T-helper 1 cell treated with Interleukin-12 subunit alpha and Interleukin-12 subunit beta and Interleukin-4 antibody, amounts not matched to agents 30 μg/mL and 1 μg/mL, for 36 hours (primary cell): Measurements from ENCODE around the gene WDR18.
"Not testable (repeated sequence)": the region's sequence is repeated elsewhere in the genome, so short reads cannot be mapped to it uniquely, and the experiment has no call there.

Experiments
- H3K27ac Mint-ChIP-seq: one replicate; pipeline ENCODE4 v1.8.0; 2021; ENCODE audit warnings: mild to moderate bottlenecking, mixed read lengths
- H3K27me3 Mint-ChIP-seq: one replicate; pipeline ENCODE4 v1.8.0; 2021; ENCODE audit warnings: low read depth, mixed read lengths
- H3K36me3 Mint-ChIP-seq: one replicate; pipeline ENCODE4 v1.8.0; 2021; ENCODE audit warnings: low read depth, mixed read lengths
- H3K4me1 Mint-ChIP-seq: one replicate; pipeline ENCODE4 v1.8.0; 2021; ENCODE audit warnings: low read depth, mixed read lengths
- H3K4me3 Mint-ChIP-seq: one replicate; pipeline ENCODE4 v1.8.0; 2021; ENCODE audit warnings: mild to moderate bottlenecking, moderate library complexity, mixed read lengths
- H3K9me3 Mint-ChIP-seq: one replicate; pipeline ENCODE4 v1.8.0; 2021; ENCODE audit warnings: mixed read lengths

WDR18 gene

DNA sequence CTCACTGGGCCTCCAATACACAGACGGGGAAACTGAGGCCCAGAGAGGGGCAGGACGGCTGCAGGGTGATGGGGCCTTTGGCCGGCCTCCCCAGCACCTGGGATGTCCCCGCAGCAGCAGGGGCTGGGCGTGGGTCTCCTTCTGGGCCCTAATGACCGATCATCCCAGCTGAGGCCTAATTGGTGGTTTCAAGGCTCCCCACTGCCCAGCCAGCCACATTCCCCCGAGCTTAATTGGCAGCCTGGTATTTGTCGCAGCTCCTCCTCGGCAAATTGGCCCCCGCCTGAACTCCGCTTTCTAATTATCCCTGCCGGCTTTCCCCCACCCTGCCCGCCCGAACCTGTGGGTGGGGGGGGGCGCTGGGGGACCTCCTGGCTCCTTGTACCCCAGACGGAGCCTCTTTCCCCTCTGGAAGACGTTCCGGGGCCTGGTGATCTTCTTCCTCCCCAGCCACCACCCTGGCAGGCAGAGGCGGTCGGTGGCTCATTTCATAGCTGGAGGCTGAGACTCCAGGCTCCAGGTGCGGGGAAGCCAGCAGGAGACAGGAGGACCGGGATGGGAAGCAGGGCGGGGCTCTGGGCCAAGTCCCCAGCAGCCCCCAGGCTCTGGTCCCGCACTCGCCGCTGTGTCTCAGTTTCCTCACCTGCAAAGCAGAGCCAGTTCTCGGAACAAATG, 27.2 kb upstream of the WDR18 start:
- Mint-ChIP-seq H3K4me1 (peaks cover 4% of the 10 kb centered on the region), H3K27me3 (no peaks in the 10 kb centered on the region), H3K9me3 (no peaks in the 10 kb centered on the region), H3K27ac (no peak overlapping the region), H3K36me3 (no peaks in the 10 kb centered on the region), H3K4me3 (no peak overlapping the region)

DNA sequence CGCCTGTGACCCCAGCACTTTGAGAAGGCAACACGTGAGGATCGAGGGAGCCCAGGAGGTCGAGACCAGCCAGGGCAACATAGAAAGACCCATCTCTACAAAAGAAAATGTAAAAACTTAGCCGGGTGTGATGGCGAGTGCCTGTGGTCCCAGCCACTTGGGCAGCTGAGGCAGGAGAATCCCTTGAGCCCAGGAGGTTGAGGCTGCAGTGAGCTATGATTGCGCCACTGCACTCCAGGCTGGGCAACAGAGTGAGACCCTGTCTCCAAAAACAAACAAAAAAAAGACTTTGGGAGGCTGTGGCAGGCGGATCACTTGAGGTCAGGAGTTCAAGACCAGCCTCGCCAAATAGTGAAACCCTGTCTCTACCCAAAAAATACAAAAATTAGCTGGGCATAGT, 26.6 kb upstream of the WDR18 start:
- H3K4me1 Mint-ChIP-seq, H3K27me3 Mint-ChIP-seq, H3K27ac Mint-ChIP-seq, H3K36me3 Mint-ChIP-seq, H3K4me3 Mint-ChIP-seq, H3K9me3 Mint-ChIP-seq: not testable (repeated sequence)

DNA sequence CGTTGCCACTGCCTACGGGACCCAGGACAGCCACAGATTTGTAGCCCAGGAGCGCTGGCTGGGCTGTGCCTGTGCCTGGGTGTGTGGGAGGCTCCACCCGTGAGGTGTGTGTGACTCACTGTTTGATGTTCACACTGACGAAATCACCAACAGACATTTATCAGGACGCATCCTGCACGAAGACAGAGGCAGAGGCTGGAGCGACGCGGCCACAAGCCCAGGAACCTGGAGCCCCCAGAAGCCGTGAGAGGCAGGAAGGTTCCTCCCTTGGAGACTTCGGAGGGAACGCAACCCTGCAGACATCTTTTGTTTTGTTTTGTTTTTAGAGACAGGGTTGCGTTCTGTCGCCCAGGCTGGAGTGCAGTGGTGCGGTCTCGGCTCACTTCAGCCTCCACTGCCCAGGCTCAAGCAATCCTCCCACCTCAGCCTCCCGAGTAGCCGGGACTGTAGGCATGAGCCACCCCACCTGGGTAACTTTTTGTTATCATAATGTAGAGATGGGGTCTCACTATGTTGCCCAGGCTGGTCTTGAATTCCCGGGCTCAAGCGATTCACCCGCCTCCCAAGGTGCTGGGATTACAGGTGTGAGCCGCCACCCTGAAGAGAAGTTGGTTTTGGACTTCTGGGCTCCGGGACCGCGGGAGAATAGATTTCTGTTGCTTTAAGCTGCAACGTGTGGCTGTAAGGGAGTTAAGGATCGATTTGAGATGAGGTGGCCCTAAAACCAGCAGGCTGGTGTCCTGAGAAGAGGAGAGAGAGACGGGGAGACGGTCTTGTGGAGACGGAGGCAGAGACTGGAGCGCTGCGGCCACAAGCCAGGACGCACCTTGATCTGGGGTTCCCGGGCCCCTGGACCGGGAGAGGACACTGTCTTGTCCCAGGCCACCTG, 24.9 kb upstream of the WDR18 start:
- no peak overlapping the region for H3K4me3 Mint-ChIP-seq
- H3K27me3 Mint-ChIP-seq = no peaks in the 10 kb centered on the region
- H3K27ac Mint-ChIP-seq = peak overlapping the region; percentile 36
- peaks cover 5% of the 10 kb centered on the region for H3K36me3 Mint-ChIP-seq
- H3K4me1 Mint-ChIP-seq = peaks cover 7% of the 10 kb centered on the region
- no peaks in the 10 kb centered on the region for H3K9me3 Mint-ChIP-seq

DNA sequence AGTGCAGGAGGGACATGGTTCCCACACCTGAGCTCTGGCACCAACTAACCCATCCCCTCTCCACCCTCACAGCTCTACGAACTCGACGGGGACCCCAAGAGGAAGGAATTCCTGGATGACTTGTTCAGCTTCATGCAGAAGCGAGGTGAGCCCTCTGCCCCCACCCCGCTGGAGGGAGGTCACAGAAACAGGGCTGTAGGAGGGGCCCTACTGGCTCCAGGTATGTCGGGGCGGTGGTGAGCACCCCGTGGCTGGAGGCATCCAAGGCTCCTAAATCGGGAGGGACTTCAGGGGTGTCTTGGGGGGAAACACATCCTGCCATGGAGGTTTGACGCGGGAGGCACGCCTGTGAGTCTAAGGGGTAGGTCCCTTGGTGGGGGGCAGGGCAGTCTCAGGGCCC, 24.1 kb upstream of the WDR18 start:
- Mint-ChIP-seq H3K27ac (no peak overlapping the region), H3K4me3 (no peak overlapping the region), H3K27me3 (no peaks in the 10 kb centered on the region), H3K9me3 (peaks cover 1% of the 10 kb centered on the region), H3K36me3 (peaks cover 11% of the 10 kb centered on the region), H3K4me1 (peaks cover 7% of the 10 kb centered on the region)

DNA sequence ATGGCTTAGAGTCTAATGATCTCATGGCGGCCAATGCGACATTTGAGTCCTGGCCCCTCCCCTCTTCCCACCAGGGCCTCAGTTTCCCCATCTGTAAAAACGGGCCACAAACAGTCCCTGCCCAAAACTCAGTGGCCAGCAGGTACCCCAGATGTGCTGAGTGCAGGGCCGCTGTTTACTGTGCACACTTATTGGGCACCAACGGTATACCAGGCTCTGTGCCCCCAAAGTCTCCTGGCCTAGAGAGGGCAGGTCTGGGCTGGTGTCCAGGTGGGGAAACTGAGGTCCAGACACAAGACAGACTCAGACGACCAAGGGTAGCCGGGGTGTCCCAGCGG, 23.6 kb upstream of the WDR18 start:
- Mint-ChIP-seq H3K36me3 (peaks cover 16% of the 10 kb centered on the region), H3K27me3 (no peaks in the 10 kb centered on the region), H3K27ac (no peak overlapping the region), H3K9me3 (peaks cover 4% of the 10 kb centered on the region), H3K4me3 (no peak overlapping the region), H3K4me1 (peaks cover 9% of the 10 kb centered on the region)

DNA sequence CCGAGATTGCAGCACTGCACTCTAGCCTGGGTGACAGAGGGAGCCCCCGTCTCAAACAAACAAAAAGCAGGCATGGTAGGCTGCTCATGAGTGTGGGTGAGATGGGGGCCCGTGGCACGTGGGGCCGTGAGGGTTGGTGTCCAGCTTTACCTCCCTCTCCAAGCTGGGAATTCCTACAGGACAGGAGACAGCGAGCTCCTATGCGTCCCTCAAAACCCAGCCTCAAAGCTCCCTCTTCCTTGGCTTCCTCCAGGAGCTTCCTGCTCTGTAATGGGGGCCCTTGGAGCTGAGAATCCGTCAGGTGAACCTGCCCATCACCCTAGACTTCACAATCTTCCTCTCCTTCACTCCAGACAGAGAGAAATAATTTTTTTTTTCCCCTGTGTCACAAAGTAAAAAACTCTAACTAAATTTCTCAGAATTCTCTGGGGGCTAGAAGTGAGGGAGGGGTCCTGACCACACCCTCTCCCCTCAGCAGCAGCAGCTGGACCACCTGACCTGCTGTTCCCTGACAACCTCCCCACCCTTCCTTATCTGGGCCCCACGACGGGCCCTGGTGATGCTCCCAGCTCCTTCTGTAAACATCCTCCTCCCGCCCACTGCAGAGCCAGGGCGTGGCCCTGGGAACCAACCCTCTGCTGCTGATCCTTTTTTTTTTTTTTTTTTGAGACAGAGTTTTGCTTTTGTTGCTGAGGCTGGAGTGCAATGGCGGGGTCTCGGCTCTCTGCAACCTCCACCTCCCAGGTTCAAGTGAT, 22.1 kb upstream of the WDR18 start:
- peaks cover 9% of the 10 kb centered on the region for H3K4me1 Mint-ChIP-seq
- no peaks in the 10 kb centered on the region for H3K27me3 Mint-ChIP-seq
- H3K27ac Mint-ChIP-seq = peak overlapping the region; percentile 55
- no peak overlapping the region for H3K4me3 Mint-ChIP-seq
- peaks cover 4% of the 10 kb centered on the region for H3K9me3 Mint-ChIP-seq
- peaks cover 18% of the 10 kb centered on the region for H3K36me3 Mint-ChIP-seq

DNA sequence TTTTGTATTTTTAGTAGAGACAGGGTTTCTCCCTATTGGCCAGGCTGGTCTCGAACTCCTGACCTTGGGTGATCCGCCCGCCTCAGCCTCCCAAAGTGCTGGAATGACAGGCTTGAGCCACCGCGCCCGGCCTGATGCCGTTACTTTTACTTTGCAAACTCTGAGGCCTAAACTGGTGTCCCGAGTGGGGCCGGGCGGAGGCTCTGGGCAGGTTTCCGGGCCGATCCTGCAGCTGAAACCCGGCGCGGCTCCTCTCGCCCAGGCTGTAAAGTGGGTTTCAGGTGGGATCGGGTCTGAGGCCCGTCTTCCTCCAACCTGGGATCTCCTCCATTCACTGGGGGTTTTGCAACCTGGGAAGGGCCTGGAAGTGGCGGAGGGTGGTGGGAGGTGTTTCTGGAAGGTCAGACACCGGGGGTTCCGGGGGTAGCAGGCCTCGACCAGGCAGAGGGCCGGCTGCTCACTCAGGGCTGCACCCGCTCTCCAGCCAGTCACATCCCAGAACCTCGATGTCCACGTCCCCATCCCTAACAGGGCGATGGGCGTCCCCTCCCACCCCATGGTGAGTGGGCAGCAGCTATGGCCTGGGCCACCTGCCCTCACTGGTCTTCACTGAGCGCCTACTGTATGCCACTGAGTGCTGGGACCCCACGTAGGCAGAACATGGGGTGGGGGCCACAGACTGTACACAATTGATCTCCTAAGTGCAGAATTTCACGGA, 21.3 kb upstream of the WDR18 start:
- Mint-ChIP-seq H3K27me3 (no peaks in the 10 kb centered on the region), H3K27ac (no peak overlapping the region), H3K36me3 (peaks cover 20% of the 10 kb centered on the region), H3K9me3 (peaks cover 4% of the 10 kb centered on the region), H3K4me1 (peaks cover 9% of the 10 kb centered on the region), H3K4me3 (no peak overlapping the region)

DNA sequence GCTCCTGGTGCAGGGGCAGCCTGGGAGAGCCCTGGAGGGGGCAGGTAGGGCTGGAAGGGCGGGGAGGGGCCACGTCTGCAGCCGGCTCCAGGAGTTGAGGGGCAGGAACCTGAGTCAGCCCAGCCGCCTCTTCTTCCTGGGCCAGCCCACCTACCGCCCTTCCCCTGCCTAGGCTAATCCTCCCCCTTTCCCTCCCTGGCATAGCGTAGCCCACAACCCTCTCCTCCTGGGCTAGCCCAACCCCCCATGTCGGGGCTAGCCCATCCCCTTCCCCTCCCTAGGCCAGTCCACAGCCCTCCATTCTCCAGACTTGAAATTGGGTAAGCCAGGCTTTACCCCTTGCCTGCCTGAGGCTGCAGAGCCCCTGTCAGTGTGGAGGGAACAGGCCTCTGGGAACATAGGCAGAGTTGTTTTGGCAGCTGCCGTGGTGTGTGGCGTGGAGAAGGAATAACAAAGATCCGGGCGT, 20.6 kb upstream of the WDR18 start:
- peaks cover 4% of the 10 kb centered on the region for H3K9me3 Mint-ChIP-seq
- H3K36me3 Mint-ChIP-seq = peaks cover 24% of the 10 kb centered on the region
- H3K4me1 Mint-ChIP-seq = peaks cover 9% of the 10 kb centered on the region
- H3K27ac Mint-ChIP-seq = no peak overlapping the region
- H3K4me3 Mint-ChIP-seq = no peak overlapping the region
- H3K27me3 Mint-ChIP-seq = no peaks in the 10 kb centered on the region

DNA sequence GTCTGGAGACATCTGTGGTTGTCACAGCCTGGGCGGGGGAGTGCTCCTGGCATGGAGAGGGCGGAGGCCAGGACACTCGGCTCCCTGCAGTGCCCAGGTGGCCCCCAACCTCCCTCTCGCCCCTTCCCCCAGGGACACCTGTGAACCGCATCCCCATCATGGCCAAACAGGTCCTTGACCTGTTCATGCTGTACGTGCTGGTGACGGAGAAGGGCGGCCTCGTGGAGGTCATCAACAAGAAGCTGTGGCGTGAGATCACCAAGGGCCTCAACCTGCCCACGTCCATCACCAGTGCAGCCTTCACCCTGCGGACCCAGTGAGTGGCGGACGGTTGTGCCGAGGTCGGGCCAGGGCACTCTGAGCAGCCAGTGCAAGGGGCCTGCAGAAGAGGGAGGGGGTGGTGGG, 20.0 kb upstream of the WDR18 start:
- no peaks in the 10 kb centered on the region for H3K27me3 Mint-ChIP-seq
- no peak overlapping the region for H3K4me3 Mint-ChIP-seq
- H3K27ac Mint-ChIP-seq = no peak overlapping the region

DNA sequence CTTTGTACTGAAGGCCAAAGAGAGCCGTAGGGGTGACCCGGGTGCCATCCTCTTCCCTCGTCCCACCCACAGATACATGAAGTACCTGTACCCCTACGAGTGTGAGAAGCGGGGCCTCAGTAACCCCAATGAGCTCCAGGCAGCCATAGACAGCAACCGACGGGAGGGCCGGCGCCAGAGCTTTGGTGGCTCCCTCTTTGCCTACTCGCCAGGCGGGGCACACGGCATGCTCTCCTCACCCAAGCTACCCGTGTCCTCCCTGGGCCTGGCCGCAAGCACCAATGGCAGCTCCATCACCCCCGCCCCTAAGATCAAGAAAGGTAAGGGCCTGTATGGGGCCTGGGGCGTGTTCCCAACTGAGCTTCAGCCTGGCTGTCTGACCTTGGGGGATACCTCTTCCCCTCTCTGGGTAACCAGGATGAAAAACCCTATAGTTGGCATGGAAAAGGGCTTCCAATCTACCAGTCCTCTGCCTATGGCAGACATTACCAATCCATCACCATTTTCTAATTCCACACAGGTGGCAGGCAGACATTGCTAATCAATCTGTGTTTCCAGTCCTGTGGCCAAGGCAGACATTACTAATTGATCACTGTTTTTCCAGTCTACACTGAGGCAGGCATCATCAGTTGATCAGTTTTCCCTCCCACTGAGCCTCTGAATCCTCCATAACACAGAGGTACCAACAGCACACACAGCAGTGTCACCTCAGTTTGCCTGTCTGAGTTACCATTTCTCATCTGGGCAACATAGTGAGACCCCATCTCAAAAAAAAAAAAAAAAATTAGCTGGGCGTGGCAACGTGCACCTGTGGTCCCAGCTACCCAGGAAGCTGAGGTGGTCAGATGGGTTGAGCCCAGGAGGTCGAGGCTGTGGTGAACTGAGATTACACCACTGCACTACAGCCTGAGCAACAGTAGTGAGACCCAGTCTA, 19.1 kb upstream of the WDR18 start:
- peaks cover 7% of the 10 kb centered on the region for H3K4me1 Mint-ChIP-seq
- peaks cover 30% of the 10 kb centered on the region for H3K36me3 Mint-ChIP-seq
- no peak overlapping the region for H3K4me3 Mint-ChIP-seq
- H3K27me3 Mint-ChIP-seq = no peaks in the 10 kb centered on the region
- H3K9me3 Mint-ChIP-seq = peaks cover 4% of the 10 kb centered on the region
- H3K27ac Mint-ChIP-seq = no peak overlapping the region

More for the DNA sequence above, 20.0 kb upstream of the WDR18 start:
- Mint-ChIP-seq H3K4me1 (peaks cover 7% of the 10 kb centered on the region), H3K9me3 (peaks cover 4% of the 10 kb centered on the region), H3K36me3 (peaks cover 27% of the 10 kb centered on the region)

DNA sequence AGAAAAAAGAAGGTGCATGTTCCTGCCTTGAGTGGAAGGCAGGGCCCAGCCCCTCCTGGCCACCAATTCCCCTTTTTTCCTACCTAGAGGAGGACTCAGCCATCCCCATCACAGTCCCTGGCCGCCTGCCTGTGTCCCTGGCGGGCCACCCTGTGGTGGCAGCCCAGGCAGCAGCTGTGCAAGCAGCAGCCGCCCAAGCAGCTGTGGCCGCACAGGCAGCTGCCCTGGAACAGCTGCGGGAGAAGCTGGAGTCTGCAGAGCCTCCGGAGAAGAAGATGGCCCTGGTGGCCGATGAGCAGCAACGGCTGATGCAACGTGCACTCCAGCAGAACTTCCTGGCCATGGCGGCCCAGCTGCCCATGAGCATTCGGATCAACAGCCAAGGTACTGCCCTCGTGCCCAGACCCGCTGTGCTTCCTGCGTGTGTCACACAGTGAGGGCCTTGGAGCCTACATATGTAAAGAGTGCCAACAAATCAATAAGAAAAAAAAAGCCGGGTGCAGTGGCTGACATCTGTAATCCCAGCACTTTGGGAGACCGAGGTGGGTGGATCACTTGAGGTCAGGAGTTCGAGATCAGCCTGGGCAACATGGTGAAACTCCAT, 17.6 kb upstream of the WDR18 start:
- H3K36me3 Mint-ChIP-seq = peaks cover 39% of the 10 kb centered on the region

DNA sequence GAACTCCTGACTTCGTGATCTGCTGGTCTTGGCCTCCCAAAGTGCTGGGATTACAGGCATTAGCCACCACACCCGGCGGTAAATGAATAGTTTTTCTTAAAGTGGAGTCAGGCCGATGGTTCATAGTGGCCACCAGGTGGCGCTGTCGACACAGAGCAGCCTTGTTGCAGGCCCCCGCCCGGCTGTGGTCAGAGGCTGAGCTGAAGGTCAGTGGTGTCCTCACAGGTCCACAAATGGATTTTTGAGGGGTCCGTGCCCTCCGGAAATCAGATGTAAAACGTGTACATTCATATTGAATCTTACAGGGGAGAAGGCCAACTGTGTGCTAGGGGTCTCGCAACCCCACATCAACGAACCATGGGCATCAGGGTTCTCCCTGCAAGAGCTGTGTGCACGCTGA, 13.4 kb upstream of the WDR18 start:
- Mint-ChIP-seq H3K36me3 (peaks cover 29% of the 10 kb centered on the region), H3K4me1 (no peaks in the 10 kb centered on the region), H3K27ac (no peak overlapping the region), H3K4me3 (no peak overlapping the region), H3K27me3 (no peaks in the 10 kb centered on the region), H3K9me3 (peaks cover 5% of the 10 kb centered on the region)

More for the DNA sequence above, 17.6 kb upstream of the WDR18 start:
- H3K9me3 Mint-ChIP-seq = peaks cover 9% of the 10 kb centered on the region
- peaks cover 7% of the 10 kb centered on the region for H3K4me1 Mint-ChIP-seq
- H3K4me3 Mint-ChIP-seq = no peak overlapping the region
- H3K27ac Mint-ChIP-seq = no peak overlapping the region
- H3K27me3 Mint-ChIP-seq = no peaks in the 10 kb centered on the region

DNA sequence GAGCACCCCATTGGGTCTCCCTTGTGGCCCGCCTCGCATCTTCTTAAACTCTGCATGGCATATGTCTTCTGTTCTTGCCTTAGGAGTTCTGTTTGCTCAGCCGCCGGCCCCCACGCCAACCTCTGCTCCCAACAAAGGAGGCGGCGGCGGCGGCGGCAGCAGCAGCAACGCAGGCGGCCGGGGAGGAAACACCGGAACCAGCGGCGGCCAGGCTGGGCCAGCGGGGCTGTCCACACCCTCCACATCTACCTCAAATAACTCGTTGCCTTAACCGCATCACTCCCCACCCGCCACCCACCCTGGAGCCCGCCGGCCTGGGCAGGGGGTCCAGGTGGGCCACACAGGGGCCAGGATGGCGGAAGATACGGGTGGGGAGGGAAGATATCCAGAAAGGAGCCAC, 12.3 kb upstream of the WDR18 start:
- Mint-ChIP-seq H3K9me3 (peaks cover 5% of the 10 kb centered on the region), H3K4me3 (no peak overlapping the region), H3K4me1 (no peaks in the 10 kb centered on the region), H3K27me3 (no peaks in the 10 kb centered on the region), H3K27ac (no peak overlapping the region), H3K36me3 (peaks cover 27% of the 10 kb centered on the region)
